H1 (cell line): ENCODE measurements around the gene RHOBTB3. TPM values are rescaled to one million over a fixed set of nuclear protein-coding genes. Genes with fewer than 3 reads are reported as not detected.

Experiments used
- CTCF ChIA-PET: fragments of 300-600 bp; sonication (Branson Sonifier 250); formaldehyde crosslinking; loops from one replicate; lab custom pipeline; 2021; ENCODE audit not compliant: partially characterized antibody; lab: Charles Lee
- POLR2A ChIA-PET: fragments of 300-600 bp; sonication (Branson Sonifier 250); formaldehyde crosslinking; loops from one replicate; lab custom pipeline; 2021; ENCODE audit warnings: inconsistent platforms; ENCODE audit not compliant: partially characterized antibody; lab: Charles Lee
- DNase-seq, 2 experiments: peaks; one replicate each; pipeline versions ENCODE4 v3.0.0 to v3.0.0-alpha.2; 2010 to 2022; ENCODE audit warnings: low spot score in 2 of 2, low read depth in 1 of 2, mixed read lengths in 1 of 2
- FAIRE-seq: peaks from 2 replicates; lab custom pipeline; 2011; peaks lifted over from hg19 to GRCh38; lab: Jason Lieb, UNC
- H2AFZ ChIP-seq: 2 replicates; pipeline ENCODE4 v1.8.1; 2012; ENCODE audit warnings: low read length, inconsistent platforms
- H2AK5ac ChIP-seq: 2 replicates; pipeline ENCODE4 v1.6.1; 2013; ENCODE audit warnings: low read depth, low read length
- H2BK120ac ChIP-seq: replicated peaks from 2 replicates; pipeline ENCODE3; 2013; ENCODE audit warnings: low read depth, low read length, inconsistent platforms
- H2BK12ac ChIP-seq: 2 replicates; pipeline ENCODE4 v1.6.1; 2013; ENCODE audit warnings: low read depth, low read length
- H2BK15ac ChIP-seq: 2 replicates; pipeline ENCODE4 v1.6.1; 2013; ENCODE audit warnings: low read length
- H2BK20ac ChIP-seq: 2 replicates; pipeline ENCODE4 v1.6.1; 2013; ENCODE audit warnings: low read length
- H2BK5ac ChIP-seq: 2 replicates; pipeline ENCODE4 v1.6.1; 2013; ENCODE audit warnings: low read depth, low read length
- H3K14ac ChIP-seq: 2 replicates; pipeline ENCODE4 v1.6.1; 2013; ENCODE audit warnings: inconsistent platforms; ENCODE audit not compliant: insufficient read length
- H3K18ac ChIP-seq: 2 replicates; pipeline ENCODE4 v1.6.1; 2013; ENCODE audit warnings: low read length; ENCODE audit errors: extremely low read depth
- H3K23ac ChIP-seq: 2 replicates; pipeline ENCODE4 v1.6.1; 2013; ENCODE audit warnings: inconsistent platforms; ENCODE audit not compliant: insufficient read length
- H3K23me2 ChIP-seq: 2 replicates; pipeline ENCODE4 v1.6.1; 2013; ENCODE audit warnings: low read depth, low read length
- H3K27ac ChIP-seq: 2 replicates; pipeline ENCODE4 v1.6.1; 2011; ENCODE audit warnings: low read depth, low read length, inconsistent platforms
- H3K27me3 ChIP-seq, 4 experiments: replicated peaks in 1 of 4; 1 replicate in 1 of 4; 2 replicates in 3 of 4; pipeline versions ENCODE4 v1.6.1 to v1.8.1; 2011 to 2013; ENCODE audit warnings: low read length in 3 of 4, mild to moderate bottlenecking in 3 of 4, inconsistent platforms in 2 of 4, mixed read lengths in 2 of 4, moderate library complexity in 1 of 4; ENCODE audit not compliant: control insufficient read depth in 3 of 4, insufficient read depth in 3 of 4; ENCODE audit errors: extremely low read depth in 1 of 4
- H3K36me3 ChIP-seq, 4 experiments: 2 replicates each; pipeline versions ENCODE4 v1.6.1 to v1.8.1; 2011 to 2013; ENCODE audit warnings: mild to moderate bottlenecking in 4 of 4, low read length in 3 of 4, moderate library complexity in 2 of 4, control low read depth in 1 of 4, inconsistent platforms in 1 of 4; ENCODE audit not compliant: insufficient read depth in 4 of 4, control insufficient read depth in 2 of 4
- H3K4ac ChIP-seq: replicated peaks from 2 replicates; pipeline ENCODE3; 2013; ENCODE audit warnings: low read length, low read depth, mixed read lengths, inconsistent platforms; ENCODE audit not compliant: insufficient read length
- H3K4me1 ChIP-seq, 4 experiments: replicated peaks in 1 of 4; 1 replicate in 1 of 4; 2 replicates in 3 of 4; pipeline versions ENCODE4 v1.6.1 to v1.8.1; 2011 to 2013; ENCODE audit warnings: low read length in 3 of 4, inconsistent platforms in 2 of 4, mixed read lengths in 1 of 4; ENCODE audit not compliant: insufficient read depth in 4 of 4, control insufficient read depth in 3 of 4
- H3K4me2 ChIP-seq, 2 experiments: 2 replicates each; pipeline versions ENCODE4 v1.6.1 to v1.8.1; 2011 to 2013; ENCODE audit warnings: low read depth in 2 of 2, low read length in 2 of 2, control low read depth in 1 of 2, inconsistent platforms in 1 of 2, mild to moderate bottlenecking in 1 of 2; ENCODE audit not compliant: insufficient read depth in 1 of 2
- H3K4me3 ChIP-seq, 4 experiments: fragments of 200-600, 300-600 bp in 1 of 4; sonication (generic), shearing (Covaris generic), sonication (Bioruptor Twin) in 1 of 4; 2 replicates each; pipeline versions ENCODE4 v1.5.1 to v1.8.1; 2011 to 2016; ENCODE audit warnings: low read length in 4 of 4, low read depth in 3 of 4, control low read depth in 2 of 4, inconsistent platforms in 2 of 4, mild to moderate bottlenecking in 2 of 4, mixed read lengths in 1 of 4, moderate library complexity in 1 of 4; ENCODE audit not compliant: insufficient read depth in 2 of 4; ENCODE audit errors: extremely low read depth in 1 of 4
- H3K56ac ChIP-seq: replicated peaks from 2 replicates; pipeline ENCODE3; 2013; ENCODE audit warnings: low read depth, mild to moderate bottlenecking, mixed read lengths, low read length, inconsistent platforms; ENCODE audit not compliant: insufficient read length
- H3K79me1 ChIP-seq: 2 replicates; pipeline ENCODE4 v1.6.1; 2013; ENCODE audit warnings: low read depth, low read length, control low read depth
- H3K79me2 ChIP-seq, 2 experiments: 2 replicates each; pipeline versions ENCODE4 v1.6.1 to v1.8.1; 2012 to 2013; ENCODE audit warnings: low read length in 2 of 2, mild to moderate bottlenecking in 2 of 2, inconsistent platforms in 1 of 2; ENCODE audit not compliant: insufficient read depth in 2 of 2, control insufficient read depth in 1 of 2
- H3K9ac ChIP-seq, 4 experiments: replicated peaks in 1 of 4; 1 replicate in 1 of 4; 2 replicates in 3 of 4; pipeline versions ENCODE4 v1.6.1 to v1.8.1; 2011 to 2013; ENCODE audit warnings: low read depth in 3 of 4, low read length in 3 of 4, control low read depth in 2 of 4, mild to moderate bottlenecking in 2 of 4, moderate library complexity in 2 of 4, inconsistent platforms in 1 of 4; ENCODE audit errors: extremely low read depth in 1 of 4
- H3K9me3 ChIP-seq, 2 experiments: 2 replicates each; pipeline versions ENCODE4 v1.6.1 to v1.8.1; 2012 to 2013; ENCODE audit warnings: mild to moderate bottlenecking in 2 of 2, moderate library complexity in 2 of 2, control low read depth in 1 of 2, inconsistent platforms in 1 of 2, low read depth in 1 of 2, low read length in 1 of 2, mixed read lengths in 1 of 2; ENCODE audit not compliant: insufficient read depth in 2 of 2
- H4K20me1 ChIP-seq, 2 experiments: replicated peaks in 1 of 2; 2 replicates each; pipeline versions ENCODE3 to v1.8.1; 2011 to 2013; ENCODE audit warnings: inconsistent platforms in 2 of 2, low read length in 2 of 2, mild to moderate bottlenecking in 1 of 2; ENCODE audit not compliant: insufficient read depth in 2 of 2, control insufficient read depth in 1 of 2
- H4K5ac ChIP-seq: 2 replicates; pipeline ENCODE4 v1.6.1; 2013; ENCODE audit warnings: low read length, low read depth, mixed read lengths, inconsistent platforms; ENCODE audit not compliant: insufficient read length
- H4K8ac ChIP-seq: 2 replicates; pipeline ENCODE4 v1.8.0; 2013; ENCODE audit warnings: mild to moderate bottlenecking, moderate library complexity, low read length, inconsistent platforms; ENCODE audit not compliant: insufficient read depth; ENCODE audit errors: extremely low read depth
- H4K91ac ChIP-seq: replicated peaks from 2 replicates; pipeline ENCODE3; 2013; ENCODE audit warnings: low read length, mixed read lengths, inconsistent platforms; ENCODE audit not compliant: insufficient read length
- BCL11A ChIP-seq, 2 experiments: IDR thresholded peaks; one replicate each; pipeline ENCODE4 v1.6.1; 2011; ENCODE audit warnings: low read depth in 2 of 2, low read length in 2 of 2, mild to moderate bottlenecking in 2 of 2
- CBX5 ChIP-seq: fragments of 300-800, 300-1000 bp; sonication (generic); IDR thresholded peaks from 2 replicates; pipeline ENCODE4 v1.7.1; 2016; ENCODE audit warnings: antibody characterized with exemption, low read length, low read depth
- GTF2F1 ChIP-seq: IDR thresholded peaks from 2 replicates; pipeline ENCODE4 v1.6.1; 2012; ENCODE audit warnings: low read depth, low read length, improper control_type of control experiment, borderline replicate concordance
- MAFK ChIP-seq: IDR thresholded peaks from 2 replicates; pipeline ENCODE4 v1.6.1; 2012; ENCODE audit warnings: low read depth, mild to moderate bottlenecking, improper control_type of control experiment, low read length
- whole genome bisulfite sequencing, 2 experiments: shearing (Covaris generic) in 1 of 2; methylation state at CpG; one replicate each; pipeline versions ENCODE4 v1.1.6 to v1.1.7; 2013 to 2015; ENCODE audit warnings: low lambda C conversion rate in 2 of 2, mixed read lengths in 2 of 2, inconsistent platforms in 1 of 2, low coverage in 1 of 2, missing lambda C conversion rate in 1 of 2; ENCODE audit not compliant: insufficient replicate concordance in 2 of 2, insufficient coverage in 1 of 2, insufficient read length in 1 of 2; ENCODE audit errors: extremely low coverage in 1 of 2, missing lambda C conversion rate in 1 of 2; 5-methylcytosine and 5-hydroxymethylcytosine counted together
- polyA plus RNA-seq, 7 experiments: library from polyadenylated mRNA; depleted of rRNA in 3 of 7; stranded (reverse) in 5 of 7; unstranded in 2 of 7; fragments of >200 nt in 5 of 7; fragments of 200-250 nt in 2 of 7; gene quantifications; 1 replicate in 5 of 7; 2 replicates in 1 of 7; 4 replicates in 1 of 7; pipeline versions ENCODE4 v1.2.1 to v1.2.3, GENCODE V29; 2011 to 2013; ENCODE audit warnings: missing spikeins in 2 of 7, mixed read lengths in 2 of 7
- total RNA-seq: library from RNA; stranded (reverse); fragmentation: NEBNext Ultra II Directional; extraction: Animal tissue kit (Norgen Biotek cat#: 25700); gene quantifications from 2 replicates; pipeline ENCODE4 v1.2.1, GENCODE V29; 2021
- TF ChIP-seq, protein P1 (sequence below): IDR thresholded peaks from 2 replicates; pipeline ENCODE4 v1.6.1; 2011; ENCODE audit warnings: low read depth, mild to moderate bottlenecking, low read length; ENCODE audit not compliant: insufficient read depth

RHOBTB3 gene
- total and polyA plus RNA-seq, 2 of the 8 experiments (the other 6 are each of a cell fraction or from before 2014, with no cell fraction given), result 8.2 to 17.5 TPM

DNA sequence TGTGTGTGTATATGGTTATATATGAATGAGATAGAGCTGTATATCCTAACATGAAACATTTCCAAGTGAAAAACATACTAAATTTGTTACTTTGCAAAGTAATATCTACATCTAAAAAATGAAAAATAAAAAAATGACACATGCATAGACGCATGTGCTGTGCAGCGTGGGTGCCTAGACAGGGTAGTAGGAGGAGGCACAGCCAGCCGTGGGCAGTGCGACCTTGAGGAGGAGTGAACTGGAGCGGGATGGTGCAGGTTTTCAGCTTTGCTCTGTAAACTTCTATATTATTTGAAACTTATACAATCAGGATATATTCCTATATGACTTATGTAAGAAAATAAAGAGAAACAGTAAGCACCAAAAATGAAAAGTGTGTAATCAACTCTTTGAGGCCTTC, 106.4 kb downstream of the RHOBTB3 start:
- Histone ChIP-seq H2BK15ac (no peak overlapping the region), H4K8ac (no peak overlapping the region), H4K5ac (no peak overlapping the region), H3K4me2 (no peak overlapping the region), H3K79me2 (no peaks in the 10 kb centered on the region), H3K79me1 (no peaks in the 10 kb centered on the region), H3K23me2 (0 out of 2 replicates have a peak, but pooled peaks cover 1% of the 10 kb centered on the region), H3K4ac (no peak overlapping the region), H3K9me3 (no peaks in the 10 kb centered on the region), H3K4me1 (peaks cover 0 to 3% (median 0%) of the 10 kb centered on the region in 4 experiments; a peak in 2 of 7 replicates), H2AK5ac (no peak overlapping the region), H2BK20ac (no peak overlapping the region), H4K91ac (no peak overlapping the region), H4K20me1 (no peaks in the 10 kb centered on the region), H3K9ac (no peak overlapping the region), H3K23ac (no peak overlapping the region), H3K18ac (no peak overlapping the region), H3K14ac (no peak overlapping the region), H3K27me3 (no peaks in the 10 kb centered on the region), H2BK120ac (no peak overlapping the region), H3K27ac (no peak overlapping the region), H2BK12ac (no peak overlapping the region), H2AFZ (no peak overlapping the region), H3K56ac (no peak overlapping the region), H2BK5ac (no peak overlapping the region), H3K36me3 (no peaks in the 10 kb centered on the region), H3K4me3 (no peak overlapping the region)
- ChIA-PET CTCF (interaction anchor here (0.5 to 3.9 kb wide), 9 partner anchors 10 to 156 kb away, joined by 3 to 24 read pairs (median 5); partner anchors contain the start of gene GLRX), POLR2A (interaction anchor here (1.5 kb wide), 1 partner anchor 29 kb away, joined by 3 read pairs; no protein-coding TSS in a partner anchor)
- TF ChIP-seq, protein P1, sequence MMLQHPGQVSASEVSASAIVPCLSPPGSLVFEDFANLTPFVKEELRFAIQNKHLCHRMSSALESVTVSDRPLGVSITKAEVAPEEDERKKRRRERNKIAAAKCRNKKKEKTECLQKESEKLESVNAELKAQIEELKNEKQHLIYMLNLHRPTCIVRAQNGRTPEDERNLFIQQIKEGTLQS, result no peak
- TF ChIP-seq GTF2F1, result no peak
- no peak for TF ChIP-seq MAFK
- TF ChIP-seq CBX5, result no peak
- no peak for TF ChIP-seq BCL11A (IDR thresholded peaks at IDR 0.05; ENCODE audit: low read depth in 2 of 2, low read length in 2 of 2)
- 98% methylated on average over 5 of the region's 5 CpGs; no CpG with 5 or more reads in 1 of the 2 experiments for WGBS, 2 experiments
- FAIRE-seq (no peak), DNase-seq (no peak)
